Renal cortical epithelial cell (primary cell): ENCODE results near the gene CFAP20. TPM values are rescaled to one million over a fixed set of nuclear protein-coding genes. Genes with fewer than 3 reads are reported as not detected.
A peak's percentile ranks its signal among the peaks of the same experiment; 100 is the strongest.

Experiments used
- DNase-seq: peaks from one replicate; pipeline ENCODE4 v3.0.0-alpha.2; 2011; ENCODE audit warnings: low read depth
- total RNA-seq: library from RNA; depleted of rRNA; stranded (reverse); fragments of >200 nt; gene quantifications from 2 replicates; pipeline ENCODE4 v1.2.3, GENCODE V29; 2014

The CFAP20 gene
- 39.2 and 40.5 TPM in 2 replicates for total RNA-seq

- peak; percentile 99 for DNase-seq
Observed at GRCh38 chr16:58129097-58129936, at the start of gene CFAP20. TSS of gene CFAP20 (minus strand) at chr16:58129381. CDS start at chr16:58129115, 266 bp downstream.

DNA sequence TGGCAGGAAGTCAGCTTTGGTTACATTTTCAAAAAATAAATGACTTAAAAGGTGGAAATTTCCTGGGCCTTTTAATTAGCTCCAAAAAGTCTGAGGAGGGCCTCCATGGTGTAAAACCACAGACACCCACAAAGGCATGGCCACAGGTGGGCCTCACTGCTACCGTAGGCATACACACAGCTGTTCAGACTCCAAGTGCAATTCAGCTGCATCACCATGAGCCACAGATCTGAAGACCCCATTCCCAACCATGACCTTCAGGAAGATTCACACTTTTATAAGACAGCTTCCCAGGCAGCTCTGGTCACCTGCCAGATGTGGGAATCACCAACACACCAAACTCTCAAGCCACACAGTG, 48.2 kb upstream of the CFAP20 start:
- no peak for DNase-seq

- DNase-seq: no peak
Observed at GRCh38 chr16:58176608-58177352, 47.6 kb upstream of the CFAP20 start.

- no peak for DNase-seq
Observed at GRCh38 chr16:58170223-58170622, 41.0 kb upstream of the CFAP20 start.

- no peak for DNase-seq
Observed at GRCh38 chr16:58160855-58161254, 31.7 kb upstream of the CFAP20 start.

- no peak for DNase-seq
Observed at GRCh38 chr16:58158725-58159124, 29.5 kb upstream of the CFAP20 start.

GRCh38 chr16:58157951-58158540, 28.9 kb upstream of the CFAP20 start:
- DNase-seq: no peak

- DNase-seq: no peak
Observed at GRCh38 chr16:58157239-58157638, 28.1 kb upstream of the CFAP20 start.

DNA sequence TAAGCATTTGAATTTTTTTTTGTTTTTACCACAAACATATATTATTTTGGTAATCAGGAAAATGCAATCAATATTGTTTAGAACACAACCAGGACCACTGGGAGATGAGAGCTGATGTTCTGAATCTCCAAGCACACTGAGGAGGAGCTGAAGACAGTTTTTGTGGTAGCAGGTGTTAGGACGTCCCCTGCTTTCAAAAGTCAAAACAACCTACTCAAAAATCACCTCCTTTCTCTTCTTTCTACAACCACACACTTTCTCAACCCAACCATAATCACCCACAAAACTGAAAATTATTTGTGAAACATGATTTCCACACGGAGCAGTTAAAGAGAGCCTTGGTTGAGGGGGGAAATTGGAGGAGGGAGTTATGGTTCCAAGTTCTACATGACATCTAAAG, 26.7 kb upstream of the CFAP20 start:
- no peak for DNase-seq

DNA sequence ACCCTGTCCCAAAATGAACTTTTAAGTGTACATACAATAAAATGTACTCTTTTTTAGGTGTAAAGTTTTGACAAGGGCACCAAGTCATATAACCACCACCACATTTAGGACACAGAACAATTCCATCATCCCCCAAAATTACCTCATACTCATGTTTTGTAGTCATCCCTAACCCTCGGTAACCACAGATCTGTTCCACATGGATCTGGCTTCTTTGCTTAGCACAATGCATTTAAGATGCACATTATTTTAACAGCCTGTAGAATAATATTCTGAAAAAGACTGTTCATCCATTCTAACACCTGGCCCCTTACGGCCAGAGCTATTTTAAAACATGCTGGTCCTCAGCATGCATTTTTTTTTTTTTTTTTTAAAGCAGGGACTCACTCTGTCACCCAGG, 25.2 kb upstream of the CFAP20 start:
- no peak for DNase-seq

DNA sequence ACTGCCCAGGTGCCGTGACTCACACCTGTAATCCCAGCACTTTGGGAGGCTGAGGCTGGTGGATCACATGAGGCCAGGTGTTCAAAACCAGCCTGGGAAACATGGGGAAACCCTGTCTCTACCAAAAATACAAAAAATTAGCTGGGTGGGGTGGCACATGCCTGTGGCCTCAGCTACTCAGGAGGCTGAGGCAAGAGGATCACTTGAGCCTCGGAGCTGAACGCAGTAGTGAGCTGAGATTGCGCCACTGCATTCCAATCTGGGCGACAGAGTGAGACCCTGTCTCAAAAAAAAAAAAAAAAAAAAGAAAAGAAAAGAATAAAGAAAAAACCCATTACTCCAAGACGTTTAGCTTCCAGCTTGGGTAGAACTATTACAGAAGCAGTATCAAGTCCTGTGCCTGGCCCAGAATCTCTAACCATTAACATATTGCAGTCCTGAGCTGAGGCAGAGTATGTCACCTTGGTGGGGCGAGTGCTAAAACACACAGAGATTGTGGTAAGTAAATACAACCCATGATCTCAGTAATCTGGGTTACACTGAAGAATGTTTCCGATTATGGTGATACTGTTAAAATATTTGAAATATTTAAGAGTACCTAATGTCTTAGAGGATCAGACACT, 23.2 kb upstream of the CFAP20 start:
- DNase-seq: no peak

DNA sequence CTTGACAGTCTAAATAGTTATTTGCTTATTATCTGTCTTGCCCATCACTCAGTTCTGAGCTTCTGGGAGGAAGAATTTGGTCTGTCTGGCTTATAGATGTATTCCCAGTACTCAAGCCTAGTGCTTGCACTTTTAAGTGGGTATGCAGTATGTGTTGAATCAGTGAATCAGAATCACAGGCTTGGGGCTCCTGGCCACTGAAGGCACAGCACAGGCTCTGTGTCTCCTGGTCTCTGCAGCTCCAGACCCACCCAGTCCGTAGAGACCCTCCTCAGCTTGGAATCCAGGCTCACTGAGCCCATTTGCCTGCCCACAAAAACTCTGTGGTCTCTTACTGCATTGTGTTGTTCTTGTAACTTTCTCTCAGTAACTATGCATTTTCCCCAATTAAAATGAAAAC, 19.3 kb upstream of the CFAP20 start:
- DNase-seq: no peak

DNA sequence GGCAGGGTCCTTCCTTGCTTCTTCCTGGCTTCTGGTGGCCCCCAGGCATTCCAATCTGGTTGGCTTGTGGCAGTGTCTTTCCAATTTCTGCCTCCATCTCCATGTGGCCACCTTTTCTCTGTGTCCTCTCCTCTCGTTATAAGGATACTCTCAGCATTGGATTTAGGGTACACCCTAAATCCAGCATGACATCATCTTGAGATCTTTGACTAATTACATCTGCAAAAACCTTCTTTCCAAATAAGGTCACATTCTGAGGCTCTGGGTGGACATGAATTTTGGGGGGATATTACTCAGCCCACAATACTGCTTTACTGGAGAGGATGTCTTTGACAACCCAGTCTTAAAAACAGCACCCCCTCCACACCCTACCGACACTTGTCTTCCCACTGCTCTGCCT, 18.9 kb upstream of the CFAP20 start:
- no peak for DNase-seq

DNA sequence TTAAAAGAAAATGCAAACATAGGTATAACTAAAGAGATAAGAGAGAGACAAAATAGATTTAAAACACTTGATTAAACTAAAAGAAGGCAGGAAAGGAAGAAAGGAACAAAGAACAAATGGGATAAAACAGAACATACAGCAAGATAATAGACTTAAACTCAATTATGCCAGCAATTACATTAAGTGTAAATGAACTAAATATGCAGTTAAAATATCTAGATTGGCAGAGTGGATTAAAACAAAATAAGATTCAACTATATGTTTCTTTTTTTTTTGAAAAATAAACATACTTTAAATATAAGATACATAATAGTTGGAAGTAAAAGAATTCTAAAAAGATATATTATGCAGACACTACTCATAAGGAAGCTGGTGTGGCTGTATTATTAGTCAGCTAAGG, 9.7 kb upstream of the CFAP20 start:
- DNase-seq: no peak

DNA sequence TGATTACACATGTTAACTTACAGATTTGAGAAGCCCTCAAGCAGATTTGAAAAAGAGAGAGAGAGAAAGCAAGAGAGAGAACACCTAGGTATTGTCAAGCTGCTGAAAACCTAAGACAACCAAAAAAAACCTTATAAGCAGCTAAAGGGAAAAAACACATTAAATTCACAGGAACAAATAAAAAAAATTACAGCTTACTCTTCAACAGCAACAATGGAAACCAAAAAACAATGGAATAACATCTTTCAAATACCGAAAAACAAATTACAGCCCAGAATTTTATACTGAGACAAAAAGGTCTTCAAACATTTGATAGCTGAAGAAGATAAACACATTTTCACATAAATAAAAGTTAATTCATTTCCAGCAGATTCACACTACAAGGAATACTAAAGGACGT, 8.4 kb upstream of the CFAP20 start:
- DNase-seq: no peak

GRCh38 chr16:58128711-58129096, 477 bp downstream of the CFAP20 start:
- no peak for DNase-seq

GRCh38 chr16:58128181-58128631, 975 bp downstream of the CFAP20 start:
- DNase-seq: no peak

DNA sequence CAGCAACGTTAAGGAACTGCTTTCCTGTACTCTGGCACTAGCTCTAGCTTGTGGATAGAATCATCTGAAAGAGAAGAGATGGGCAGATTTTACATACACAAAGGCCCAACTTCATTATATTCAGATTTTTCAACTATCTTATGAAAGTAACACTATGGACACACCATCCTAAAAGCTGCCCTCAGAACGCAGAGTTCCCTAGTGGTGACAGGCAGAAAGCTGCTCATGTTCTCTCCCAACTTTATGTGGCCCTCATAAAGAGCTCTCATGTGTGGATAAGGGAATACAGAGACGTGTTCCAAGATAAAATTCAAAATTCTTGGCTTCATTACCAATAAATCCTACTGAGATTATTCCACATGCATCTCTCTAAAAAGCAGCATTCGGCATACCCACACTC, 1.5 kb downstream of the CFAP20 start:
- no peak for DNase-seq

DNA sequence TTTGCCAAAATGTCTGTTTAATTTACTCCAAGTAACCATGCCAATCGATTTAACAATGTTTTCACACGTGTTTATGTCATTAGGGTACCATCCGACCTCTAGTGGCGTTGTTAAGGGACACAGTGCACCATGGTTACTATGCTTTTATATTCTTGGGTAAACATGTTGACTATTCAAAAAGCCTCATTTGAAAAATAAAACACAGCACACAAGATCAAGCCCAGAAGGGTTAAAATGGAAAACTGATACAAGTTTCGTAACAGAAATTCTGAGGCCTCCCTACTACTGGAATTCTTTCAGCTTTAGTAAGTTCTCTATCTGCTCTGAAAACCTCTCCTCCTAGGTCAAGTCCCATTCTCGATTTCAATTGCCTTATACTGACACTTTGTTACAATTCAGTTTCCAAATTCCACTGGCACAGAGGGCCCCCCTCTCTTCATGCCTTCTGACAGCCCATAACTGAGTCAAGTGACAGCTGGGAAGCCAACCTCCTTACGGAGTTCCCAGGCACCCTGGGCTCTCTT, 2.1 kb downstream of the CFAP20 start:
- peak; percentile 82 for DNase-seq

- no peak for DNase-seq
Observed at GRCh38 chr16:58126451-58126961, 2.7 kb downstream of the CFAP20 start.

DNA sequence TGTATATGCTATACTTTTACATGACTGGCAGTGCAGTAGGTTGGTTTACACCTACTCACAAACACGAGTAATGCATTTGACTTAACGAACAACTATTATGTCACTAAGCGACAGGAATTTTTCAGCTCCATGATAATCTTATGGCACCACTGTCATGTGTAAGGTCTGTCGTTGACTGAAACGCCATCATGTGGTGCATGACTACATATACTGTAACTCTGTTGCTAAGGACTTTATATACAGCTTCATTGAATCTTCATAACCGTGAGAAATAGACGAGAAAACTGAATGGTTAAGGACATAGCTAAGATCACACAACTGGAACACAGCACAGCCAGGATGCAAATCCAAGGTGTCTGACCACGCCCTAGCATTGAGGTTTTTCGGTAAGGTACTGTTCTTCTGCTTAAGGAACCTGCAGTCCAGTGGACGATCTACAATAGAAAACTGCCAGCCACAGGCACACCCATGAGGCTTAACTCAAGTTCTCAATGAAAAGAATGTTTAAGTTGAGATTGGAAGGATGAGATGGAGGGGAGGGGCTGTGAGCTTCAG, 3.3 kb downstream of the CFAP20 start:
- no peak for DNase-seq

DNA sequence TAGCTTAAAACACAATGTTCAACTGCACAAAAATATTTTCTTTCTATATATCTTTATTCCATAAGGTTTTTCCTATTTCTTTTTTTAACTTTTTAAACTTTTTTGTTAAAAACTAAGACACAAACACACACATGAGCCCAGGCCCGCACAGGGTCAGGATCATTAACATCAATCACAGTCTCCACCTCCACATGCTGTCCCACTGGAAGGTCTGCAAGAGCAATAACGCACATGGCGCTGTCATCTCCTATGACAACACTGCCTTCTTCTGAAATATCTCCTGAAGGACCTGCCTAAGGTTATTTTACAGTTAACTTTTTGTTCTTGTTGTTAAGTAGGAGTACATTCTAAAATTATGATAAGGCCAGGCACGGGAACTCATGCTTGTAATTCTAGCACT, 4.1 kb downstream of the CFAP20 start:
- no peak for DNase-seq
